GM23248 (cell line): ENCODE results near the gene PRSS22. TPM values are rescaled to one million over a fixed set of nuclear protein-coding genes. Genes with fewer than 3 reads are reported as not detected.
A peak's percentile ranks its signal among the peaks of the same experiment; 100 is the strongest.

ENCODE experiments used
- DNase-seq: peaks from one replicate; pipeline ENCODE4 v3.0.0-alpha.2; 2015
- H2AFZ ChIP-seq: fragments of 200-600 bp; sonication (generic); 2 replicates; pipeline ENCODE4 v1.6.1; 2016; ENCODE audit warnings: antibody characterized with exemption
- H3F3A ChIP-seq: fragments of 200-600 bp; sonication (generic); 2 replicates; pipeline ENCODE4 v1.6.1; 2016; ENCODE audit warnings: mild to moderate bottlenecking, antibody characterized with exemption, mixed run types; ENCODE audit not compliant: insufficient read depth
- H3K27ac ChIP-seq: fragments of 200-600 bp; sonication (generic); 2 replicates; pipeline ENCODE4 v1.5.1; 2016; ENCODE audit warnings: mild to moderate bottlenecking
- H3K27me3 ChIP-seq: fragments of 200-600 bp; sonication (generic); replicated peaks from 2 replicates; pipeline ENCODE4 v1.6.1; 2016; ENCODE audit warnings: mild to moderate bottlenecking; ENCODE audit not compliant: insufficient read depth
- H3K36me3 ChIP-seq: fragments of 200-600 bp; sonication (generic); 2 replicates; pipeline ENCODE4 v1.6.1; 2016; ENCODE audit warnings: low read depth, mild to moderate bottlenecking
- H3K4me1 ChIP-seq: fragments of 200-600 bp; sonication (generic); 2 replicates; pipeline ENCODE4 v1.6.1; 2016; ENCODE audit warnings: mild to moderate bottlenecking; ENCODE audit not compliant: insufficient read depth
- H3K4me2 ChIP-seq: fragments of 200-600 bp; sonication (generic); one replicate; pipeline ENCODE4 v1.6.1; 2016; ENCODE audit warnings: mild to moderate bottlenecking; ENCODE audit not compliant: unreplicated experiment
- H3K4me3 ChIP-seq: fragments of 200-600 bp; sonication (generic); 2 replicates; pipeline ENCODE4 v1.5.1; 2016; ENCODE audit warnings: mild to moderate bottlenecking
- H3K79me2 ChIP-seq: fragments of 200-600 bp; sonication (generic); 2 replicates; pipeline ENCODE4 v1.6.1; 2016; ENCODE audit warnings: mild to moderate bottlenecking; ENCODE audit not compliant: insufficient read depth
- H3K9ac ChIP-seq: fragments of 200-600 bp; sonication (generic); 2 replicates; pipeline ENCODE4 v1.6.1; 2016; ENCODE audit warnings: mild to moderate bottlenecking
- H3K9me2 ChIP-seq: fragments of 200-600 bp; sonication (generic); 2 replicates; pipeline ENCODE4 v1.6.1; 2016; ENCODE audit warnings: mixed run types, mild to moderate bottlenecking, moderate library complexity; ENCODE audit not compliant: insufficient read depth
- H3K9me3 ChIP-seq: fragments of 200-600 bp; sonication (generic); one replicate; pipeline ENCODE4 v1.6.1; 2017; ENCODE audit warnings: low read depth
- H4K20me1 ChIP-seq: fragments of 200-600 bp; sonication (generic); 2 replicates; pipeline ENCODE4 v1.6.0; 2016; ENCODE audit not compliant: insufficient read depth
- EZH2 ChIP-seq: fragments of 200-600 bp; sonication (generic); IDR thresholded peaks from 2 replicates; pipeline ENCODE4 v1.6.1; 2018; ENCODE audit warnings: antibody characterized with exemption, mild to moderate bottlenecking; ENCODE audit not compliant: insufficient read depth, poor library complexity, severe bottlenecking
- EZH2phosphoT487 ChIP-seq: fragments of 200-600 bp; sonication (generic); IDR thresholded peaks from 2 replicates; pipeline ENCODE4 v1.6.1; 2018; ENCODE audit warnings: antibody characterized with exemption, moderate library complexity, mild to moderate bottlenecking, low read depth; ENCODE audit not compliant: insufficient read depth
- WGBS, 2 experiments: methylation state at CpG; one replicate each; pipeline ENCODE4 v1.1.6; 2015 to 2017; ENCODE audit warnings: low lambda C conversion rate in 2 of 2, low coverage in 1 of 2; ENCODE audit errors: missing lambda C conversion rate in 2 of 2; 5-methylcytosine and 5-hydroxymethylcytosine counted together
- in situ Hi-C: fragments of 300-500 bp; cut with MboI; formaldehyde crosslinking; loops from 2 replicates; pipeline ENCODE4 v1.15.0; 2020
- polyA plus RNA-seq: library from polyadenylated mRNA; unstranded; fragments of >200 nt; fragmentation: Nextera tagmentation; extraction: Ambion mirVana; gene quantifications from 2 replicates; pipeline ENCODE4 v1.2.1, GENCODE V29; 2016
- total RNA-seq: library from RNA; depleted of rRNA; stranded (reverse); fragments of >200 nt; shearing (Covaris generic); gene quantifications from 2 replicates; pipeline ENCODE4 v1.2.3, GENCODE V29; 2014

PRSS22 gene
- total and polyA plus RNA-seq, 2 experiments from 2014 or later = not detected

- H3K9ac ChIP-seq = no peak overlapping the region
- no peak overlapping the region for H3K4me2 ChIP-seq
- no peak for DNase-seq
- H3K27me3 ChIP-seq = peaks cover 34% of the 10 kb centered on the region
- WGBS, 2 experiments = 28 to 33% methylated on average over 4 of the region's 4 CpGs
- no peak overlapping the region for H3K27ac ChIP-seq
- in situ Hi-C loops = no loop called here
- H3F3A ChIP-seq = no peaks in the 10 kb centered on the region; the same call in 1 of the 2 replicates
- no peaks in the 10 kb centered on the region for H3K36me3 ChIP-seq
- no peak overlapping the region for H2AFZ ChIP-seq
- H3K9me3 ChIP-seq = no peaks in the 10 kb centered on the region
- no peaks in the 10 kb centered on the region for H4K20me1 ChIP-seq
- H3K4me3 ChIP-seq = no peak overlapping the region
- no peaks in the 10 kb centered on the region for H3K4me1 ChIP-seq
- H3K79me2 ChIP-seq = no peaks in the 10 kb centered on the region
- TF ChIP-seq EZH2phosphoT487 (no peak), EZH2 (no peak)
- H3K9me2 ChIP-seq = no peaks in the 10 kb centered on the region
Observed at GRCh38 chr16:2822496-2822895, 35.5 kb downstream of the PRSS22 start.

GRCh38 chr16:2822158-2822495, 35.8 kb downstream of the PRSS22 start:
- H3K4me3 ChIP-seq = no peak overlapping the region
- 50 to 54% methylated on average over 8 of the region's 8 CpGs for WGBS, 2 experiments
- peaks cover 34% of the 10 kb centered on the region for H3K27me3 ChIP-seq

GRCh38 chr16:2821487-2822157, 36.3 kb downstream of the PRSS22 start:
- Histone ChIP-seq H3K9ac (no peak overlapping the region), H3K4me1 (no peaks in the 10 kb centered on the region), H4K20me1 (no peaks in the 10 kb centered on the region), H3K9me2 (no peaks in the 10 kb centered on the region), H3K4me2 (no peak overlapping the region), H3K4me3 (no peak overlapping the region), H3K27me3 (peaks cover 34% of the 10 kb centered on the region), H3K27ac (no peak overlapping the region), H3K9me3 (no peaks in the 10 kb centered on the region), H2AFZ (no peak overlapping the region), H3K79me2 (no peaks in the 10 kb centered on the region), H3F3A (no peaks in the 10 kb centered on the region; the same call in 1 of the 2 replicates), H3K36me3 (no peaks in the 10 kb centered on the region)
- WGBS, 2 experiments = 9 to 13% methylated on average over 9 of the region's 9 CpGs
- DNase-seq = peak; percentile 46
- TF ChIP-seq EZH2phosphoT487 (no peak), EZH2 (no peak)
- in situ Hi-C loops = no loop called here

More at GRCh38 chr16:2822158-2822495, 35.8 kb downstream of the PRSS22 start:
- Histone ChIP-seq H3F3A (no peaks in the 10 kb centered on the region; the same call in 1 of the 2 replicates), H3K9me2 (no peaks in the 10 kb centered on the region), H2AFZ (no peak overlapping the region), H3K9me3 (no peaks in the 10 kb centered on the region), H3K4me2 (no peak overlapping the region), H4K20me1 (no peaks in the 10 kb centered on the region), H3K27ac (no peak overlapping the region), H3K4me1 (no peaks in the 10 kb centered on the region), H3K36me3 (no peaks in the 10 kb centered on the region), H3K79me2 (no peaks in the 10 kb centered on the region), H3K9ac (no peak overlapping the region)
- TF ChIP-seq EZH2 = no peak
- TF ChIP-seq EZH2phosphoT487 = no peak
- no peak for DNase-seq
- in situ Hi-C loops = no loop called here

GRCh38 chr16:2820836-2821486, 37.0 kb downstream of the PRSS22 start:
- Histone ChIP-seq H2AFZ (no peak overlapping the region), H3K27ac (no peak overlapping the region), H3K4me1 (no peaks in the 10 kb centered on the region), H3K9me3 (no peaks in the 10 kb centered on the region), H3K79me2 (no peaks in the 10 kb centered on the region), H3K27me3 (peaks cover 41% of the 10 kb centered on the region), H4K20me1 (no peaks in the 10 kb centered on the region), H3F3A (no peaks in the 10 kb centered on the region; the same call in 1 of the 2 replicates), H3K4me3 (no peak overlapping the region), H3K9ac (no peak overlapping the region), H3K4me2 (no peak overlapping the region), H3K36me3 (no peaks in the 10 kb centered on the region), H3K9me2 (no peaks in the 10 kb centered on the region)
- in situ Hi-C loops = no loop called here
- WGBS, 2 experiments = 60 to 71% methylated on average over 10 to 14 of the region's 14 CpGs
- DNase-seq = no peak
- TF ChIP-seq EZH2 (no peak), EZH2phosphoT487 (no peak)
